Measurements from ENCODE around the gene NEUROG1. TPM values are rescaled to one million over a fixed set of nuclear protein-coding genes. Genes with fewer than 3 reads are reported as not detected.
"Not testable (repeated sequence)": the region's sequence is repeated elsewhere in the genome, so short reads cannot be mapped to it uniquely, and the experiment has no call there.

Gene NEUROG1
- total RNA-seq, 1 donor from 2014 or later, result not detected

DNA sequence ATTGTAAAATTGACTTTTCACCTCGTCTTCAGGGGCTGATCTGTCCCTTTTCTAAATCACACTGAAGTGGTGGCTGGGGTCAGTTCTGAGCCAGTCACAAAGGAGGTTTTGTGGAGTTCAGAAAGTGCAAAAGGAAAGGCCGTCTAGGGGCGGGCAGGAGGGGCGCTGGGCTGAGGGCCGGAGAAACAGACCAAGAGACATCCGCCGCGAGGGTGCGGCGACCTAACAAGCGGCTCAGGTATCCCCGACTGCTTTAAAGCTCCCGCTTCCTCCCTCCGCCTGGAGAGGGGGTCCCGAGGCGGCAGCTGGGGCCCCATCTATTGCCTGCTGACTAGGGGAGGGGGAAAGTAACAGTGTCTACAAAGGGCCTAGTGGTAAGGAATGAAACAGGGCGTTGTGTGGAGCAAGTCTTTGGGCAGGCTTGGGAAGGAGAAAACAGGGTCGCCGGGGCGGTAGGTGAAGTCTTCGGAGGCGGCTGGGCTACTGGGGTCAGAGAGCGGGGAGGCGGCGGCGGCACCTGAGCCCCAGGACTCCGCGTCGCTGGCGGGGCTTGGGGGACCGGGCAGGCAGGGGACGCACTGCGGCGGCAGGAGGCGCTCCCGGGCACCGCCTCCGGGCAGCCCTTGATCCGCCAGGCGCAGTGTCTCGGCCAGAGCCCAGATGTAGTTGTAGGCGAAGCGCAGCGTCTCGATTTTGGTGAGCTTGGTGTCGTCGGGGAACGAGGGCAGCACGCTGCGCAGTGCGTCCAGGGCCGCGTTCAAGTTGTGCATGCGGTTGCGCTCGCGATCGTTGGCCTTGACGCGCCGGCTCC, 950 bp downstream of the NEUROG1 start:
- peak; percentile 12 for DNase-seq

DNA sequence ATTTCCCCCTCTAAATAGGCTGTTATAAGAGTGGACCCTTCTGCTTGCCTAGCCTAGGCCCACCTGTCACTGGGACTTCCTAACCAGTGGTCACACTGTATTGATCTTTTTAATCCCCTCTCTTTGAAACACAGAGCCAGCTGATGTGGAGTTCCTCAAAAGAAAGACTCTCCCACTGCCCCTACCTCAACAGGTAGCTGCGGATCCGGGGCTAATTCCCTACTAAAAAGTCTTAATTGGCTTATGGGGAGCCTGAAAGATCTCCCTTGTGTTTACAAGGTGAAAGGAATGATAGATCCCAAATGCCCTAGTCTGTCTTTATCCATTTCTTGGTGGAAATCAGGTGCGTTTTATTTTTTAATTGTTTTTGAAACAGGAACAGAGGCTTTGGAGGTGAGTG, 2.0 kb downstream of the NEUROG1 start:
- no peak for DNase-seq

DNA sequence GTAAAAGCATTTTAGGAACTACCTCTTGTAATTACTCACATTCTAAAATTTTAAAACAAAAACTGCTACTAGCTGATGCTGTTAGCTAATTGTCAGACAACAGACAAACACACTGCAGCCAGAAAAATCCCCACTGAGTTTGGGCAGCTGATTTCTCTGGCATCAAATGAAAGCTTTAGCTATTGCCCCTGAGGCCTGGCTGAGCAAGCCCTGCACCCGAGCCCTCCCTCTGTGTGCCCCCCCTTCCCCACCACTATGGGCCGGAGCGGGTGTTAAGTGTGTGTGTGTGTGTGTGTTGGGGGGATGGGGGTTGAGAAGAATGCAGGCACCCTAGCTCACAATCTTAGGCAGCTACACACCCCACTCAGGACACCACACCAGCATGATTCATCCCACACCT, 2.4 kb downstream of the NEUROG1 start:
- no peak for DNase-seq

DNA sequence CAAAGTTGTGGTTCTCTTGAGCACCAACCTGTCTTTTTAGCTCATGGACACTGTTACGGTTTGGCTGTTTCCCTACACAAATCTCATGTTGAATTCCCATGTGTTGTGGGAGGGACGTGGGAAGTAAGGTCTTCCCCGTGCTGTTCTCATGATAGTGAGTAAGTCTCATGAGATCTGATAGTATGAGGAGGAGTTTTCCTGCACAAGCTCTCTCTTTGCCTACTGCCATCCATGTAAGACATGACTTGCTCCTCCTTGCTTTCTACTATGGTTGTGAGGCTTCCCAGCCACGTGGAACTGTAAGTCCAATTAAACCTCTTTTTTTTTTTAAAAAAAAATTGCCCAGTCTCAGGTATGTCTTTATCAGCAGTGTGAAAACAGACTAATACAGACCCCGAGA, 6.2 kb downstream of the NEUROG1 start:
- DNase-seq, result not testable (repeated sequence)

DNA sequence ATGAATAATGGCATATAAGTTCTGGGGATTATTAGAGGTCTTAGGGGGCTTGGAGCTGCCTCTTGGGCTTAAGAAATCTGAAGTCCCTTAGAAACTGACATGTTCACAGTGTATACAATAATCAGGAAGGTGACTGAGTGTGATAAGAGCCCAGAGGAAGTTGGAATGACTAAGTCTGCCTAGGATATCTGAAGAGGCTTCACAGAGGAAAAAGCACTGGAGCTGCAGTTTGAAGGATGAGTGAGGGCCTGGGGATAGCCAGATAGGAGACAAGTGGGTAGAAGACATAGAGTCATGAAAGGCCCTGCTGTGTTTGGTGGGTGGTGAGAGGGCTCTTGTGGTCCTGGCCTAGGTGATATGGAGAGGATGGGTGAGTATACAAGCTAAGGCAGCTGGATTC, 8.8 kb downstream of the NEUROG1 start:
- DNase-seq, result no peak

DNA sequence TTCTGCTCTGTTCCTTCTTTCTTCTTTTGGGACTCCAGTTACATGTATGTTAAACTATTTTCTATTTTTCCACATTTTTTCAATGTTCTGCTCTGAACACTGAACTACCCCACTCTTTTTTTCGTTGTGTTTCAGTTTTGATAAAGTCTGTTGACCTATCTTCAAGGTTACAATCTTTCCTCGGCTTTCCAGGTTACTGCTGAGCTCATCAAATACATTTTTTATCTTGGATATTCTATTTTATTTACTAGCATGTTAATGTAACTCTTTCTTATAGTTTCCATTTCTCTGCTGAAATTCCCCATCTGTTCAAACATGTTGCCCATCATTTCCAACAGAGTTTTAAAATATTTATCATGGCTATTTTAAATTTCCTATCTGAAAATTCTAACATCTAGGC, 13.8 kb downstream of the NEUROG1 start:
- DNase-seq, result no peak

GRCh38 chr5:135517631-135518030, 18.1 kb downstream of the NEUROG1 start:
- DNase-seq, result no peak

DNA sequence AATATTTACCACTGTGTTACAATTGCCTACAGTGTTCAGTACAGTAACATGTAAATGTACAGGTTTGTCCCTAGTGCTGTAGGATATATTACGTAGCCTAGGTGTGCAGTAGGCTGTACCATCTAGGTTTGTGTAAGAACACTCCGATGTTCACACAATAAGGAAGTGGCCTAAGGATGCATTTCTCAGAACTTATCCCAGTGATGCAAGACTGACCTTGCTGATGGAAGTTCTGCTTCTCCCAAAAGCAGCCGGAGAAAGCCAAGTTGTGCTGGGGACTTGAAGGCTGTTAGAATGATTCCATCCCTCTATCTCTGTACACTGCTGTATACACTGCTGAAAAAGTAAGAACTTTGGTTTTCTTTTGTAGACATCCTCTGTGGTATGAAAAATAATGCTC, 21.6 kb downstream of the NEUROG1 start:
- no peak for DNase-seq

DNA sequence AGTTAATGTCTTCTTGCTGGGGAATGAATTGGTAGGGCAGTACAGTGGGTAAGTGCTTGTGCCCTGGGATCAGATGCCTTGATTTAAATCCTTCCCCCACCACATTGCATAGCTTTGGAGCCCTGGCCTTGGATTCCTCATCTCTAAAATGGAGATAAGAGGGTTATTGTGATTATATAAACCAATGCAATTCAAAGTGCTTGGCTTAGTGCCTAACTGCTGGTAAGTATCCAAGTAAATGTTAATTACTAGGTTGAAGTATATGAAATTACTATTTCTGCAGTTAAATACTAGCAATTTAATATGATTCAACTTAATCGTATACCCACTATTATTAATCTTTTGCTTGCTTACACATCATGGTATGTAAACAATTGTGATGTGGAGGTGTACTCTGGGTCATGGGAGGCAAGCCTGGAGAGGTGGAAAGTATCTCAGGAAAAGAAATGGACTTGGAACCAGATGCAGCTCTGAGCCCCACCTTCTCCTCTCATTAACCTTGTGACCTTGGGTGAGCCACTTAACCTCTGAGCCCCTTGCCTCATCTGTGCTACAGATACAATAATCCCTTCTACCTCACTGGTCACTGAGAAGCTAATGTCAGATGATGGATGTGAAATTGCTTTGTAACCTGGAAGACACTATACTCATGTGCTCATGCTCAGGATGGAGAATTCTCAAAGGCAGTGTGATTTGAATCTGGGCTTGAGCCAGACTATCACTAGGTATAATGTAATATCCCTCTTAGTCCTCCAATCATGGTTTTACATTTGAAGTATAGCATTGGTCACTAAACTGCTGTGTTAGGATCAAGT, 23.8 kb downstream of the NEUROG1 start:
- DNase-seq, result no peak

DNA sequence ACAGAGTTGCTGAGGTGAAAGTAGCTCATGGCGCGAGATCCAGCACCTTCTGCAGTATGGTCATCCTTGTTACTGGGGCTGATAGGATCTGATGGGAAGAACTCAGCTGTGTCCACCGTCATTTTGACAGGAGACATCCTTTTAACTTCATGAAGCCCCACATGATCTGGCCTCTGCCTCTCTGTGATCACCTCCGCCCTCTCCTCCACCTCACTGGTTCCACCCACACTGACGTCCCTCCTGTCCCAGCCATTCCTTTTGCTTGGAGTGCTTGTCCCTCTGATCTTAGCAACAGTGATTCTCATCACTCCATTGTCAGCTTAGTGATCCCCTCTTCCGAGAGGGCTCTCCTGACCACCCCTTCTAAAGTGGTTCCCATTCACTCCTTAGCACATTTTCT, 25.8 kb downstream of the NEUROG1 start:
- no peak for DNase-seq

DNA sequence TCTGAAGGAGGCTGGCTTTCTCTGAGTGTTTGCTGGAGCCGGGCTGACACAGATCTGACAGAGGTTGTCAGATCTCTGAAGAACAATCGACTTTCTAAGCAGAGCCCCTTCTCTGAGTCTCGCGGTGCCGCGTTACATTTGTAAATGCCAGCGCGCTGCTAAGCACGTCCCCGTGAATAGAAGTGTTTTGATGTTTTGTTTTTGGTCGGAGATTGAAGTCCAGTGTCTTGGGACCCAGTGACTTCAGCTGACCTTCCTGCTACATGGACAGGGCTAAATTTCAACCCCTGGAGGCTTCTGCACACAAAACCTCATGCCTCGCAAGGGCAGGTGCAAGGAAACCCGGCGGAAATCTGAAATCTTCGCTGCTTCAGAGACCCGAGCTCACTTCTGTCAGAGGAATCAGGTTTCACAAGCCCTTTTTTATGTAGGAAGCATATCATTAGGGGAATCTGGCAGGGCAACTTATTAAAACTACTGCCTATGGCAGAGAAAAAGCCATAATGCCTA, 27.2 kb downstream of the NEUROG1 start:
- no peak for DNase-seq

- DNase-seq, result no peak
Observed at GRCh38 chr5:135505973-135506372, 29.8 kb downstream of the NEUROG1 start.

- DNase-seq, result no peak
Observed at GRCh38 chr5:135504376-135504775, 31.4 kb downstream of the NEUROG1 start.

DNA sequence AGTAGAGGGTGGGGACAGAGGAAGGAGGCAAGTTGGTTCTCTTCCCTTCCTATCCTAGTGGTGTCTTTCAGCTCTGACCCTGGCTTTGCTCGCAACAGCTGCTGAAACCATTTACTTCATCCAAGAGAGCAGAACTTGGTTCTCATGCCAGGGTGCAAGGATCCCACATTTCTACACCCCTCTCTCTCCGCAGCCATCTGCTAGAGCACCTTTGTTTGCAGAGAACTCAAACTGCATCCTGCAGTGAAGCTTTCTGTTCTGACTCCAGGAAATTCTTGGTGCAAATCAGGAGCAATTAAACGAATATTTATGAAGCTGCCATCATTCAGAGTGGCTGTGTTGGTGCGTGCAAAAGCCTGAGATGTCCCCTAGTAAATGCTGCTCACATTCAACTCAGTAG, 31.9 kb downstream of the NEUROG1 start:
- DNase-seq, result no peak

- no peak for DNase-seq
Observed at GRCh38 chr5:135502836-135503520, 32.8 kb downstream of the NEUROG1 start.

GRCh38 chr5:135501965-135502364, 33.8 kb downstream of the NEUROG1 start:
- no peak for DNase-seq

- no peak for DNase-seq
Observed at GRCh38 chr5:135498637-135498995, 37.1 kb downstream of the NEUROG1 start.

DNA sequence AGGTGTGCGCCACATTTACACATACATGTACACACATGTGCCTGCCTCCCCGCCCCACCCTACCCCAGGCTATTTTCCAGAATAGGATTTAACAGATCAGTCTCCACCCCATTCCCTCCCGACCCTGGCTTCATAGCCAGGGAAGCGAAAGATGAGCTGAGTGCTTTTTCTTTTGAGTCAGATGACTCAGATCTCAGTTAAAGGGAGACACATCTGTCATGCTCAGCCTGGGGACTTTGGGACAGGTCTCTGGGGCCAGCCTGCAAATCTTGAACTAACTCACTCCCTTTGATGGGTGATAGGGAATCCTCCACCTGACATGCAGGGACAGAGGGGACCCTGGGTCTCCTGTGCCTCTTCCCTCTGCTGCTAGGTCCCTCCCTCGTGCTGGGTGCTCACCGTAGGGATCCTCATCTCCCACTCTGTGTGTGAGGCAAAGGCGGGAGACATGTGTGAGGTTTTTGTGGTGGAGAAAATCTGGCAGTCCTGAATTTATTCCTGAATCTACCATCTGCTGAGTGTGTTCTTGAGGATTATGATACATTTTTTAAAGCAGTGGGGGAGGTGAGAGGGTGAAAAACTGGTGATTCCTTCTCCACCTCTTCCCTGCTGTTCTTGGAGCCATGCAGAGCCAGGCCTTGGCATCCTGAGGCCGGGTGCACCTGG, 37.7 kb downstream of the NEUROG1 start:
- no peak for DNase-seq

- not testable (repeated sequence) for DNase-seq
Observed at GRCh38 chr5:135495531-135495930, 40.2 kb downstream of the NEUROG1 start.

- no peak for DNase-seq
Observed at GRCh38 chr5:135494196-135494595, 41.6 kb downstream of the NEUROG1 start.

DNA sequence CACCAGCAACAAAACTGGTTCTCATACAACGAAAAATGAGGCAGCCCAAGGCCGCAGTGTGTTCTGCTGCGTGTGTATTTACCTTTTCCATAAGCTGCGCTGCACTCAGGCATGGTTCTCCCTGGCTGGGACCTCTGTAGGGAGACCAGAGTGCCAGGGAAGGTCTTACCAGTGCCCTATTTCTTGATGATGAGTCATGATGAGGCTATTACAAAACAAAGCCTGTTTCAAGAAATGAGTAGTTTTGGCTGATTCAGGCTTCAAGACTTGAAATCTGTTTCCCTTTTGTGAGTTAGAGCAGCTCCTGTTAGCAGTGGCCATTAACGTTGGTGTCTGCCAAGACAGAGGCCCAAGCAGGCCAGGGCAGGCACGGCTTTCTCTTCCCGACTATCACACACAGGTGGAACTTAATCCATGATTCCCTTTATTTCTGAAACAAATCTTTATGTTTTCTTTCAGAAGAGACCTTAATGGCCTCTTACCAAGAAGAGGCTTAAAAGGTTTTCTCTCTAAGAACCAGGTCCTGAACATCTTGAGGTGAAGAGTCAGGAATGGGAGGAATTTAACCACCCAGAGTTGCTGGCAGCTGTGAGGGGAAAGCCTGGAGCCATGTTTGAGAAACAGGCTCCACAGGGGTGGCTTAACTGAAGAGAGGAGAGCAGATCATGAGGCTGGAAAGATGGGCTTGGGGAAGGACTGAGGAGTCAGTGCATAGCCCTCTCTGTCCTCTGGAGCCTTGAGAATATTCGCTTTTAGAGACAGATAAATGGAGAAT, 42.2 kb downstream of the NEUROG1 start:
- DNase-seq, result no peak

DNA sequence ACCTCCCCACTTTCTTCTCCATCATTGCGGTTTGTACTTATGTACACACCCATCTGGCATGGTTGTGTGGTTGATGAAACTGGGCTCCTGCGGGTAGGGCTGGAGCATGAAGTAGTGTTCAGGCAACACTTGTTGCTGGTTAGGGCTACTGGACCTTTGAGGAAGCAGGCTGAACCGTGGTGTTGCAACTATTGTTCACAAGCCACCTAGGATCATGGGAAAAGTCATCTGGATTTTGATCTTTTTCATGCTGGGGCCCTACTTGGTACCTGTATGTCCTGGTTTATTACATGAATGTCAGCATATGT, 43.5 kb downstream of the NEUROG1 start:
- DNase-seq, result no peak

All from dermis blood vessel endothelial cell (primary cell).